Gastroesophageal sphincter (tissue), 4 donors: ENCODE results near the gene BMERB1. TPM values are rescaled to one million over a fixed set of nuclear protein-coding genes. Genes with fewer than 3 reads are reported as not detected.
"Not testable (repeated sequence)": the region's sequence is repeated elsewhere in the genome, so short reads cannot be mapped to it uniquely, and the experiment has no call there.

ENCODE experiments used
- ATAC-seq: fragments of 150-250 bp; one replicate; pipeline ENCODE4 v1.9.1; 2016; ENCODE audit warnings: mild to moderate bottlenecking, moderate library complexity
- H3K27ac ChIP-seq, 4 donors: fragments of 200-600 bp; sonication (generic) in 3 of 4; 1 replicate in 3 of 4; 2 replicates in 1 of 4; pipeline ENCODE4 v1.5.1; 2016 to 2019
- H3K27me3 ChIP-seq: fragments of 200-600 bp; sonication (generic); one replicate; pipeline ENCODE4 v1.5.1; 2019
- H3K36me3 ChIP-seq, 2 donors: fragments of 200-600 bp; sonication (generic); one replicate each; pipeline ENCODE4 v1.5.1; 2019; ENCODE audit warnings: control low read depth in 1 of 2
- H3K4me1 ChIP-seq, 3 donors: fragments of 200-600 bp; sonication (generic); 1 replicate in 2 of 3; 2 replicates in 1 of 3; pipeline ENCODE4 v1.5.1; 2016 to 2019; ENCODE audit warnings: control low read depth in 2 of 3
- H3K4me3 ChIP-seq, 2 donors: fragments of 200-600 bp; sonication (generic); one replicate each; pipeline ENCODE4 v1.5.1; 2019; ENCODE audit warnings: mild to moderate bottlenecking in 1 of 2, moderate library complexity in 1 of 2
- H3K9me3 ChIP-seq, 3 donors: fragments of 200-600 bp; sonication (generic); one replicate each; pipeline ENCODE4 v1.5.1; 2017 to 2019; ENCODE audit warnings: control low read depth in 2 of 3
- EP300 ChIP-seq: sonication (generic); formaldehyde crosslinking; IDR thresholded peaks from one replicate; pipeline ENCODE4 v1.6.1; 2017; ENCODE audit warnings: antibody characterized with exemption, mild to moderate bottlenecking
- POLR2A ChIP-seq, 2 donors: fragments of 450-650 bp; IDR thresholded peaks; one replicate each; pipeline ENCODE4 v1.6.1; 2017; ENCODE audit warnings: antibody characterized with exemption in 2 of 2, mild to moderate bottlenecking in 2 of 2, moderate library complexity in 1 of 2
- POLR2AphosphoS5 ChIP-seq: sonication (generic); formaldehyde crosslinking; IDR thresholded peaks from one replicate; pipeline ENCODE4 v1.6.1; 2017; ENCODE audit warnings: antibody characterized with exemption
- WGBS, 2 donors: methylation state at CpG; one replicate each; pipeline ENCODE4 v1.1.5; 2018; ENCODE audit warnings: low coverage in 1 of 2; 5-methylcytosine and 5-hydroxymethylcytosine counted together
- total RNA-seq, 4 donors: library from RNA; depleted of rRNA; stranded (reverse); fragments of >200 nt; gene quantifications; one replicate each; pipeline ENCODE4 v1.1.0, GENCODE V29; 2016
- TF ChIP-seq, protein P1 (sequence below), 4 experiments: fragments of 200-600 bp in 2 of 4; fragments of 450-650 bp in 2 of 4; sonication (generic) in 1 of 4; IDR thresholded peaks; one replicate each; pipeline ENCODE4 v1.5.1; 2017 to 2019; ENCODE audit warnings: antibody characterized with exemption in 4 of 4, mild to moderate bottlenecking in 2 of 4, moderate library complexity in 2 of 4

The BMERB1 gene
- total RNA-seq, 4 donors from 2014 or later, result 84.5 to 135 (median 101) TPM

DNA sequence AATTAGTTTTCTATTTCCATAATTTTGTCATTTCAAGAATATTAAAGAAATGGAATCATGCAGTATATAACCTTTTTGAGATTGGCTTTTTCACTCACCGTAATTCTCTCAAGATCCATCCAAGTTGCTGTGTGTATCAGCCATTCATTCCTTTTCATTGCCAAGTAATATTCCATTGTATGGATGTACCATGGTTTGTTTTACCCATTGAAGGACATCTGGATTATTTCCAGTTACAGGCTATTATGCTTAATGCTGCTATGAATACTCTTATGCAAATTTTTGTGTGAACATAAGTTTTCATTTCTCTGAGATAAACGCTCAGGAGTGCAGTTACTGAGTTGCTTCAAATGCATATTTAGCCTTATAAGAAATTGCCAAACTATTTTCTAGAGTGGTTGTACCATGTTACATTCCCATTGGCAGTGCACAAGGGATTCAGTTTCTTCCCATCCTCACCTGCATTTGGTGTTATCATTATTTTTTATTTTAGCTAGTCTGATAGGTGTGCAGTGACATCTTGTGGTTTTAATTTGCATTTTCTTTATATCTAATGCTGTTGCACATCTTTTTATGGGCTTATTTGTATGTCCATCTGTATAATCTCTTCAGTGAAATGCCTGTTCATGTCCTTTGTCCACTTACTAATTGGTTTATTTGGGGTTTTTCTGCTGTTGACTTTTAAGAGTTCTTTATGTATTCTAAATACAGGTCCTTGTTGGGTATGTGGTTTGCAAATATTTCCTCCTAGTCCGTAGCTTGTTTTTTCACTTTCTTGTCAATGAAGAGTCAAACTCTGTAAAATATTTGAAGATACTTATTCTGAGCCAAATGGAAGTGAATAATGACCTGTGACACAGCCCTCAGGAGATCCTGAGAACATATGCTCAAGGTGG lies 32.7 kb downstream of the BMERB1 start:
- TF ChIP-seq, protein P1, sequence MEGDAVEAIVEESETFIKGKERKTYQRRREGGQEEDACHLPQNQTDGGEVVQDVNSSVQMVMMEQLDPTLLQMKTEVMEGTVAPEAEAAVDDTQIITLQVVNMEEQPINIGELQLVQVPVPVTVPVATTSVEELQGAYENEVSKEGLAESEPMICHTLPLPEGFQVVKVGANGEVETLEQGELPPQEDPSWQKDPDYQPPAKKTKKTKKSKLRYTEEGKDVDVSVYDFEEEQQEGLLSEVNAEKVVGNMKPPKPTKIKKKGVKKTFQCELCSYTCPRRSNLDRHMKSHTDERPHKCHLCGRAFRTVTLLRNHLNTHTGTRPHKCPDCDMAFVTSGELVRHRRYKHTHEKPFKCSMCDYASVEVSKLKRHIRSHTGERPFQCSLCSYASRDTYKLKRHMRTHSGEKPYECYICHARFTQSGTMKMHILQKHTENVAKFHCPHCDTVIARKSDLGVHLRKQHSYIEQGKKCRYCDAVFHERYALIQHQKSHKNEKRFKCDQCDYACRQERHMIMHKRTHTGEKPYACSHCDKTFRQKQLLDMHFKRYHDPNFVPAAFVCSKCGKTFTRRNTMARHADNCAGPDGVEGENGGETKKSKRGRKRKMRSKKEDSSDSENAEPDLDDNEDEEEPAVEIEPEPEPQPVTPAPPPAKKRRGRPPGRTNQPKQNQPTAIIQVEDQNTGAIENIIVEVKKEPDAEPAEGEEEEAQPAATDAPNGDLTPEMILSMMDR (IDR thresholded peaks at IDR 0.05), result peak in 1 of 4 experiments; percentile 25
- no peak for TF ChIP-seq POLR2A (IDR thresholded peaks at IDR 0.05)
- 59 to 61% methylated on average over 3 of the region's 3 CpGs for WGBS, 2 donors
- H3K4me1 ChIP-seq, result no peaks in the 10 kb centered on the region
- no peak overlapping the region for H3K27ac ChIP-seq
- H3K27me3 ChIP-seq, result no peaks in the 10 kb centered on the region
- H3K4me3 ChIP-seq, result no peak overlapping the region
- no peaks in the 10 kb centered on the region for H3K36me3 ChIP-seq
- no peak for ATAC-seq
- H3K9me3 ChIP-seq, result peaks cover 0 to 4% (median 0%) of the 10 kb centered on the region in 3 donors

DNA sequence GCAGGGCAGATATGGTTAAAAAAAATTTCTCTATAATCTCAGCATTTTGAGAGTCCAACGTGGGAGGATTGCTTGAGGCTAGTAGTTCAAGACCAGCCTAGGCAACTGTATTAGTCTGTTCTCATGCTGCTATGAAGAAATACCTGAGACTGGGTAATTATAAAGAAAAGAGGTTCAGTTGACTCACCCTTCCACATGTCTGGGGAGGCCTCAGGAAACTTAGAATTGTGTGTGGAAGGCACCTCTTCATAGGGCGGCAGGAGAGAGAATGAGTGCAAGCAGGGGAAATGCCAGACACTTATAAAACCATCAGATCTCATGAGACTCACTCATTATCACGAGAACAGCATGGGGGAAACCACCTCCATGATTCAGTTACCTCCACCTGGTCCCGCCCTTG lies 42.6 kb downstream of the BMERB1 start:
- not testable (repeated sequence) for H3K4me1 ChIP-seq, ATAC-seq, H3K27me3 ChIP-seq, H3K27ac ChIP-seq, H3K36me3 ChIP-seq, H3K9me3 ChIP-seq, H3K4me3 ChIP-seq
- 85 to 86% methylated on average over 4 of the region's 4 CpGs for WGBS, 2 donors

DNA sequence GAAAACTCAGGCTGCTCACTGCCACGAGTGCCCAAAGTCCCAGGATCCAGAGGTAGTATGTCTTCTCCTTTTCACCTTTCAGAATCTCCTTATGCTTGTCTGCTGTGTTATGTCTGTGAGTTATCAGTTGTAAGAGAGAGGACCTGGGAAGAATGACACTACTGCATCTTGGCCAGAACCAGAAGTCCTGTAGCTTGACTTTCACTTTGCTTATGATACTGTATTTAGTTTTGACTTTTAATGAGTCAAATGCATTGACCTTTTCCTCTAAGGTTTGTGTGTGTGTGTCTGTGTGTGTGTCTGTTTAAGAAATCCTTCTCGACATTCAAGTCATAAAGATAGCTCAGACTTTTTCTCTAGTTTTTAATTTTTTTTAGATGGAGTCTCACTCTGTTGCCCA lies 43.4 kb downstream of the BMERB1 start:
- TF ChIP-seq POLR2AphosphoS5 (peak; percentile 10), POLR2A (IDR thresholded peaks at IDR 0.05) (no peak)
- Histone ChIP-seq H3K27ac (no peak overlapping the region), H3K9me3 (no peaks in the 10 kb centered on the region), H3K27me3 (no peaks in the 10 kb centered on the region), H3K4me3 (no peak overlapping the region), H3K4me1 (peaks cover 0 to 12% (median 3%) of the 10 kb centered on the region in 3 donors), H3K36me3 (peaks cover 0 to 4% of the 10 kb centered on the region in 2 donors)
- no peak for ATAC-seq
- WGBS, 2 donors, result 15 to 49% methylated on average over 2 of the region's 2 CpGs

DNA sequence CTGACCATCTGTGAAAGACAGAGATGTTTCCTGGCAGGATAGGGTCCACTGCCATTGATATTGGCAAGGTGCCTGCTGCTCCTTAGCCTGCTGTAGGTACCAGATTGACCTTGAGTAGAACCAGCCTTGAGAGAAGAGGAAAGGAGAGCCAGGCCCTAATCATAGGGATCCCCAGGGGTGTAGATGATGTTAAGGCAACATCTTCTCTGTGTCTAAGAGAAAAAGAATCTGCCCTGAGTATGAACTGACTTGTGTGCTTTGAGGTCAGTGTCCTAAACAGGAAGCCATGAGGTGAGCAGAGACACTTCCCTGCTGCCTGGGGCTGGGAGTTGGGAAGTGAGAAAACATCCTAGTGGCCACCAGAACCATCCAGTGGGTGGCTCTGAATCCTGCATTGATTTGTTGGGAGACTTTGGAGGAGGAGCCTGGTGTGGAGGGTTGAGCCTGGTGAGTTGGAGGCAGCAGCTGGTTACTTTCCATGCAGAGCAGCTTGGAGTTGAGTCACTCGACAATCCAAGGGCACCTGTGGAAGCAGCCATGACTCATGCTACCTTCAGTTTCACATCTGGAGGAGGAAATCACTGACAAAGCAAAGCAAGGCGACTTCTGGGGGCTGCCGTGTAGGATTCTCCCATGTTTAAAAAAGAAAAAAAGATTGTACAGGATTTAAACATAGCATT lies 47.8 kb downstream of the BMERB1 start:
- 43 to 63% methylated on average over 1 to 3 of the region's 3 CpGs for WGBS, 2 donors
- Histone ChIP-seq H3K27ac (peak overlapping the region in 3 of 4 donors; percentile 46 to 54 (median 48)), H3K4me1 (peaks cover 0 to 14% (median 3%) of the 10 kb centered on the region in 3 donors), H3K36me3 (peaks cover 0 to 3% of the 10 kb centered on the region in 2 donors), H3K27me3 (no peaks in the 10 kb centered on the region), H3K4me3 (no peak overlapping the region), H3K9me3 (no peaks in the 10 kb centered on the region)
- TF ChIP-seq POLR2AphosphoS5 (peak; percentile 60), POLR2A (IDR thresholded peaks at IDR 0.05) (no peak)
- TF ChIP-seq, protein P1 (IDR thresholded peaks at IDR 0.05), result peak in 1 of 4 experiments; percentile 24
- peak; percentile 95 for ATAC-seq

DNA sequence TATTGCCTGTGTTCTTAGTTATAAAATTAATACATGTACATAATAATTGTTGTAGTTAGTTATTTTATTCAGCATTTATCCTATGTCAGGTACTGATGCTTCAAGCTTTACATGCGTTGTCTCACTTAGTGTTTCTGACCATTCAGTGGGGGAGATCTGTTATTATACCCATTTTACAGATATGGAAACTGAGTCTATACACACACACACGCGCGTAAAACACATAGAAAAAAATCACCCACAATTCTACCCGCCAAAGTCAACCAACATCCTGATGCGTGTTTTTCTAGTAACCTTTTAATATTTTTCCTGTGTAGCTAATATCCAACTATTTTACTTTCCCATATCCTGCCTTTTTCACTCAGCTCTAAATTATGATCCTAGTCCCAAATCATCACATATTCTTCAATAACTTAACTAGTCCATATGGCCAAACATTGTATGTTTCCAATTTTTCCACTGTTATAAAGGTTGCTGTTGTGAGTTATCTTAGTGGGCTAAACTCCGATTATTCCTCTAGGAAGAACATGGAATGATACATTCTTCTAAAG lies 48.4 kb downstream of the BMERB1 start:
- Histone ChIP-seq H3K4me1 (peaks cover 0 to 20% (median 3%) of the 10 kb centered on the region in 3 donors), H3K27ac (peak overlapping the region in 2 of 4 donors; percentile 46 to 54), H3K27me3 (no peaks in the 10 kb centered on the region)

More for the DNA sequence above, 48.4 kb downstream of the BMERB1 start:
- ATAC-seq, result no peak
- 95 to 97% methylated on average over 7 of the region's 7 CpGs for WGBS, 2 donors
- peaks cover 0 to 3% of the 10 kb centered on the region in 2 donors for H3K36me3 ChIP-seq
- H3K4me3 ChIP-seq, result no peak overlapping the region
- no peaks in the 10 kb centered on the region for H3K9me3 ChIP-seq
- TF ChIP-seq EP300 (no peak), POLR2AphosphoS5 (no peak), POLR2A (IDR thresholded peaks at IDR 0.05) (no peak)
- TF ChIP-seq, protein P1 (IDR thresholded peaks at IDR 0.05), result no peak
